ENCODE results near the gene MMP17.

- TF ChIP-seq, protein P1, sequence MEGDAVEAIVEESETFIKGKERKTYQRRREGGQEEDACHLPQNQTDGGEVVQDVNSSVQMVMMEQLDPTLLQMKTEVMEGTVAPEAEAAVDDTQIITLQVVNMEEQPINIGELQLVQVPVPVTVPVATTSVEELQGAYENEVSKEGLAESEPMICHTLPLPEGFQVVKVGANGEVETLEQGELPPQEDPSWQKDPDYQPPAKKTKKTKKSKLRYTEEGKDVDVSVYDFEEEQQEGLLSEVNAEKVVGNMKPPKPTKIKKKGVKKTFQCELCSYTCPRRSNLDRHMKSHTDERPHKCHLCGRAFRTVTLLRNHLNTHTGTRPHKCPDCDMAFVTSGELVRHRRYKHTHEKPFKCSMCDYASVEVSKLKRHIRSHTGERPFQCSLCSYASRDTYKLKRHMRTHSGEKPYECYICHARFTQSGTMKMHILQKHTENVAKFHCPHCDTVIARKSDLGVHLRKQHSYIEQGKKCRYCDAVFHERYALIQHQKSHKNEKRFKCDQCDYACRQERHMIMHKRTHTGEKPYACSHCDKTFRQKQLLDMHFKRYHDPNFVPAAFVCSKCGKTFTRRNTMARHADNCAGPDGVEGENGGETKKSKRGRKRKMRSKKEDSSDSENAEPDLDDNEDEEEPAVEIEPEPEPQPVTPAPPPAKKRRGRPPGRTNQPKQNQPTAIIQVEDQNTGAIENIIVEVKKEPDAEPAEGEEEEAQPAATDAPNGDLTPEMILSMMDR (IDR thresholded peaks at IDR 0.05; ENCODE audit: low read depth, low read length, missing input control) = no peak
- TF ChIP-seq YY1 (IDR thresholded peaks at IDR 0.05) (no peak), HNF4A (conservative IDR thresholded peaks at IDR 0.05) (no peak), JUND (IDR thresholded peaks at IDR 0.05) (no peak), RAD21 (IDR thresholded peaks at IDR 0.05) (no peak)
- TF ChIP-seq, protein P2, sequence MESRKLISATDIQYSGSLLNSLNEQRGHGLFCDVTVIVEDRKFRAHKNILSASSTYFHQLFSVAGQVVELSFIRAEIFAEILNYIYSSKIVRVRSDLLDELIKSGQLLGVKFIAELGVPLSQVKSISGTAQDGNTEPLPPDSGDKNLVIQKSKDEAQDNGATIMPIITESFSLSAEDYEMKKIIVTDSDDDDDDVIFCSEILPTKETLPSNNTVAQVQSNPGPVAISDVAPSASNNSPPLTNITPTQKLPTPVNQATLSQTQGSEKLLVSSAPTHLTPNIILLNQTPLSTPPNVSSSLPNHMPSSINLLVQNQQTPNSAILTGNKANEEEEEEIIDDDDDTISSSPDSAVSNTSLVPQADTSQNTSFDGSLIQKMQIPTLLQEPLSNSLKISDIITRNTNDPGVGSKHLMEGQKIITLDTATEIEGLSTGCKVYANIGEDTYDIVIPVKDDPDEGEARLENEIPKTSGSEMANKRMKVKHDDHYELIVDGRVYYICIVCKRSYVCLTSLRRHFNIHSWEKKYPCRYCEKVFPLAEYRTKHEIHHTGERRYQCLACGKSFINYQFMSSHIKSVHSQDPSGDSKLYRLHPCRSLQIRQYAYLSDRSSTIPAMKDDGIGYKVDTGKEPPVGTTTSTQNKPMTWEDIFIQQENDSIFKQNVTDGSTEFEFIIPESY (IDR thresholded peaks at IDR 0.05) = no peak
- TF ChIP-seq, protein P3, sequence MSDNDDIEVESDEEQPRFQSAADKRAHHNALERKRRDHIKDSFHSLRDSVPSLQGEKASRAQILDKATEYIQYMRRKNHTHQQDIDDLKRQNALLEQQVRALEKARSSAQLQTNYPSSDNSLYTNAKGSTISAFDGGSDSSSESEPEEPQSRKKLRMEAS (IDR thresholded peaks at IDR 0.05) = no peak
Measured at GRCh38 chr12:131900397-131900796, 72.2 kb downstream of the MMP17 start.
